Measurements from ENCODE around the gene JAG2. TPM values are rescaled to one million over a fixed set of nuclear protein-coding genes. Genes with fewer than 3 reads are reported as not detected.

The JAG2 gene
- total RNA-seq, 1 donor: 0.86 TPM

GRCh38 chr14:105178868-105179140 lies 10.2 kb upstream of the JAG2 start:
- no peak for TF ChIP-seq CTCF (IDR thresholded peaks at IDR 0.05; ENCODE audit: insufficient read depth, low read depth, low read length)
- no peak overlapping the region for H3K4me3 ChIP-seq (ENCODE audit: low read depth, low read length)

GRCh38 chr14:105178069-105178867 lies 9.7 kb upstream of the JAG2 start:
- no peak for TF ChIP-seq CTCF (IDR thresholded peaks at IDR 0.05; ENCODE audit: insufficient read depth, low read depth, low read length)
- H3K4me3 ChIP-seq (ENCODE audit: low read depth, low read length): no peak overlapping the region
- no peak for DNase-seq (ENCODE audit: low read depth)

More at GRCh38 chr14:105178868-105179140, 10.2 kb upstream of the JAG2 start:
- DNase-seq (ENCODE audit: low read depth): no peak

GRCh38 chr14:105177082-105177481 lies 8.5 kb upstream of the JAG2 start:
- DNase-seq (ENCODE audit: low read depth): no peak
- H3K4me3 ChIP-seq (ENCODE audit: low read depth, low read length): no peak overlapping the region
- TF ChIP-seq CTCF (IDR thresholded peaks at IDR 0.05; ENCODE audit: insufficient read depth, low read depth, low read length): no peak

GRCh38 chr14:105176513-105176912 lies 7.9 kb upstream of the JAG2 start:
- no peak for TF ChIP-seq CTCF (IDR thresholded peaks at IDR 0.05; ENCODE audit: insufficient read depth, low read depth, low read length)
- DNase-seq (ENCODE audit: low read depth): no peak
- no peak overlapping the region for H3K4me3 ChIP-seq (ENCODE audit: low read depth, low read length)

- TF ChIP-seq CTCF (IDR thresholded peaks at IDR 0.05; ENCODE audit: insufficient read depth, low read depth, low read length): no peak
- no peak for DNase-seq (ENCODE audit: low read depth)
- H3K4me3 ChIP-seq (ENCODE audit: low read depth, low read length): no peak overlapping the region
Observed at GRCh38 chr14:105173901-105174894, 5.6 kb upstream of the JAG2 start.

- TF ChIP-seq CTCF (IDR thresholded peaks at IDR 0.05; ENCODE audit: insufficient read depth, low read depth, low read length): no peak
- H3K4me3 ChIP-seq (ENCODE audit: low read depth, low read length): no peak overlapping the region
- DNase-seq (ENCODE audit: low read depth): no peak
Observed at GRCh38 chr14:105173145-105173544, 4.6 kb upstream of the JAG2 start.

Data from fibroblast of villous mesenchyme (primary cell).